ENCODE measurements around the gene AP1S1.
"Not testable (repeated sequence)": the region's sequence is repeated elsewhere in the genome, so short reads cannot be mapped to it uniquely, and the experiment has no call there.

The AP1S1 gene

DNA sequence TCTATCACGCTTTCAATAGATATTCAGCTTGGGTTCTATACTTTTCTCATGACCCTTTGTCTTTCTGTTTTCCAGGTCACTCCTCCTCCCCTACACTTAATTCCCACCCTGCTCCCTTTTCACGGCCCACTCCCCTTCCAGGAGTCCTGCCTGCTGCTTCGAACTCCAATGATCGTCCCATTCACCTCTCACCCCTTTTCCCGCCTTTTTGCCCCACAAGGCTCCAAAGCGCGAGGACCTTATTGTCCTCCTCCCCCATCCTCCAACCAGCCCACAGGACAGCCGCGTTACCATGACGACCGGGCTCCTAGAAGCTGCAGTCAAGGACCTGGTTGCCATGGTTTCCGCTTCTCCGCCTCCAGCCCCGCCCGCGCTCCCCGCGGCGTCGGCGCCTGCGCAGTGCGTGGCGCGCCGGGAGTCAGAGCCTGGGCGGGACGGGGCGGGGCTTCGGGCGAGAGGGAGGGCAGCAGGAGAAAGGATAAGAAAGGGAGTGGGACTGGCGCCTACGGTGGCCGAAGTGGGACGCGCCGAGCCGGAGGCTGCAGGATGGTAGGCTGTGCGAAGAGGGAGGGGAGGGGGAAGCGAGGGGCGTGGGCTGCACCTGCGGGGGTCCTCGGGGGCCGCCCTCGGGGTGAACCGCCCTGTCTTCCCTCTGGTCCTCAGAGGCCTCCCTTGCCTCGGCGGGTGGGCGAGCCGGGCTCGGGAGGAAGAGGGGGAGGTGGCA lies at the start of gene AP1S1:
Gene AP1S1 (plus strand): TSS at position 508 of the 724 bp plus-strand sequence. CDS start 39 bp downstream, at position 547.
- in situ Hi-C loops (cut with HindIII; ENCODE audit: low sequenced_read_pairs): no loop called here

DNA sequence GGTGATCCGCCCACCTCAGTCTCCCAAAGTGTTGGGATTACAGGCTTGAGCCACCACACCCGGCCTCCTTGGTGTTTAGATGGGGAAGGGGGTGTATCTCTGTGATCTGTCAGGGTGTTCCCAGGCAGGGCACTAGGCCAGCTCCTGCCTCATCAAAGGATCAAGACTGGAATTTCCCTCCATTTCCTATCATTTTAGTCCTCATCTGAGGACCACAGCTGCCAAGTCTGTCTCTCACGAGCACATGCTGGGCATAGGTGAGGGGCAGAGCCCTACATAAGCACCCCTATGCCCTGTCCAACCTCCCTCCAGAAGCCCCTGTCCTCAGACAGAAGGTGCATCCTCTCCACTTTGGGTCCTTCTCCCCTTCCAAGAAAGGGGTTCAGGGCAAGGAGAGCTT lies 49.5 kb upstream of the AP1S1 start:
- in situ Hi-C loops (cut with HindIII; ENCODE audit: low sequenced_read_pairs): no loop called here

DNA sequence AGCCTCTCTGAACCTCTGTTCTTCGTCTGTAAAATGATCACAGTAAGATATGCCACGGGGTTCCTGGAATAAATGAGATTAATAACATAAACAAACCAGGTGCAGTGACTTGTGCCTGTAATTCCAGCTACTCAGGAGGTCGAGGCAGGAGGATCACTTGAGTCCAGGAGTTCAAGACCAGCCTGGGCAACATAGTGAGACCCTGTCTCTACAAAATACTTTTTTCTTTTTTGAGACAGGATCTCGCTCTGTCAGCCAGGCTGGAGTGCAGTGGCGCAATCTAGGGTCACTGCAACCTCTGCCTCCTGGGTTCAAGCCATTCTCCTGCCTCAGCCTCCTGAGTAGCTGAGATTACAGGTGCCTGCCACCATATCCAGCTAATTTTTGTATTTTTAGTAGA lies 49.0 kb upstream of the AP1S1 start:
- in situ Hi-C loops (cut with HindIII; ENCODE audit: low sequenced_read_pairs): not testable (repeated sequence)

DNA sequence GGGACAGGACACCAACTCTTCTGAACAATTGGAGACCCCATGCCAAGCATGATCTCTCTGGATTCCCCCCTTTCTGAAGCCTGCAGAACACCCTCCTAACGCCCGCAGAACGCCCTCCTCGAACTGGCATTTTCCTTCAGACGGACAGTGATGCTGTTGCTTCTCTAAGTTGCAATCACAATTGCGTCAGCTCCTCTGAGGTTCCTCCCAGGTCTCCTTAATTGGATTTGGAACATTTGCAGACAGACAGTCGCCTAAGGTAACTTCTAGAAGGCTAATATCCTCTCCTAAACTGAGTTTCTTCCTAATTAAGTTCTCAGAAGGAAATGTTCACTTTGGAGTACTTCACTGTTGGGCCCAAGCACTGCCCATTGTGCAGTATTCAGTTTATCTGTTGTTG lies 47.9 kb upstream of the AP1S1 start:
- in situ Hi-C loops (cut with HindIII; ENCODE audit: low sequenced_read_pairs): no loop called here

DNA sequence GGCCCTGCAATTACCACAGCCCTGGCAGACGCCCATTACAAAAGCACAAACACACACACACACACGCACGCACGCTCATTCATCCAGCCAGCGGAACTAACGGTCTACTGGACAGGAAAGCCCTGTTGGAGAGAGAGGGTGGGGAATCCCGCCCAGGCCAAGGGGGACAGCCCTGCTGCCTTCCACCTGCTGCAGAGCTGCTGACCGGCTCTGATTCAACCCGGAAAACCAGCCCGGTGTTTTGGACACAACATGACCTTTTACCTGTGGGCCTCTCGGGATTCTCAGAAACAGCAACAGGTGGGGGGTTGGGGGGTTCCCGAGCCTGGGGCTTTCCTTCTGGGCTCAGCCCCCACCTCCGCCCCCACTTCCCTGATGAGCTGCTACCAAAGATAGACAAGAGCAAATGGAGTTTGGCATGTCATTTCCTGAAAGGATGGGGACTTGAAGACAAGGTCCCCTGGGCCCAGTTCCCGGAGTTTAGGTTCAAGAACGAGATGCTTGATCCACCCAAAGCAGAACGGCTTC lies 45.9 kb upstream of the AP1S1 start:
- in situ Hi-C loops (cut with HindIII; ENCODE audit: low sequenced_read_pairs): no loop called here

DNA sequence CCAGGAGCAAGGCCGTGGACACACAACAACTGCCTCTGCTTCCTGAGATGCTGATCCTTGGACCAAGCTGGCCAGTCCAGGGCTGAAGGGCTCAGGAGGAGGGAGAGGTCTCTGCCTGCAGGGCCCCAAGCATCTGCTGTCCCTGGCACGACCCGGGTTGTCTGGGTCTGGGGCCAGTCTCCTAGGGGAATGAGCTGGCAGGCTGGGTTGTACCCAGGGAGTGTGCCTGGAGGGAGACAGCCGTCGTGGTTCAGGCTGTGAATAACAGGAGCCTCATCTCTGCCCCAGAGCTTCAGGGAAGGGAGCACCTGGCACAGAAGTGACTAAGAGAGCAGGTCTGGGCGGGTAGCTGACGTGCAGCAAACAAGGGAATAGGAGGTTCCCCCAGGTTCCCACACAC lies 45.3 kb upstream of the AP1S1 start:
- in situ Hi-C loops (cut with HindIII; ENCODE audit: low sequenced_read_pairs): no loop called here

DNA sequence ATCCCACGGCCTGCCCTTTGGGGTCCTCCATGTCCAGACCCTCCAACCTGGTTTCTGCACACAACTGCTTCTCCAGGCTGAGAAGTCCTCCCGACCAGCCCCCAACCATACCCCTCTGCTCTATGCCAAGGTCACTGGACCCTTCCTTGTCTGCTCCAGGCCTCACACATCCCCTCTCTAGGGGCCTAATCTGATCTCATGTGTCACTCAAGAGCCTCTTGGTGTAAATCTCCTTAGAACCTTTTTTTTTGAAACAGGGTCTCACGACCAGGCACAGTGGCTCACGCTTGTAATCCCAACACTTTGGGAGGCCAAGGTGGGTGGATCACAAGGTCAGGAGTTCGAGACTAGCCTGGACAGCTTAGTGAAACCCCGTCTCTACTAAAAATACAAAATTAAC lies 44.9 kb upstream of the AP1S1 start:
- in situ Hi-C loops (cut with HindIII; ENCODE audit: low sequenced_read_pairs): no loop called here

DNA sequence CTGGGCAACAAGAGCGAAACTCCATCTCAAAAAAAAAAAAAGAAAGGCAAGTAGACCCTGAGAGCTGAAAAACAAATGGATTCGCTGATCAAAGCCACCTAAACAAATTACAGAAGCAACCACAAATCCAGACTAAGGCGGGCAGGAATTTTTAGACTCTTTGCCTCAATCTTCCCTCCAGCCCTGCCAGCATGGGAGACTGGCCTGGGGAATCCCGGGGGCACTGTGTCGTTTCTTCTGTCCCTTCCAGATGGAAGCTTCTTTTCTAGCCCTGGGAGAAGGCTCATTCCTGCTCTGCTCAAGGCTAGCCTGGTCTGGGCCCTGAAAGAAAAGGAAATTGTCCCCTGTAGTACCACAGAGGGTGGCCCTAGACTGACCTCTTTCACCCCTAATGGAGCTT lies 43.0 kb upstream of the AP1S1 start:
- in situ Hi-C loops (cut with HindIII; ENCODE audit: low sequenced_read_pairs): no loop called here

DNA sequence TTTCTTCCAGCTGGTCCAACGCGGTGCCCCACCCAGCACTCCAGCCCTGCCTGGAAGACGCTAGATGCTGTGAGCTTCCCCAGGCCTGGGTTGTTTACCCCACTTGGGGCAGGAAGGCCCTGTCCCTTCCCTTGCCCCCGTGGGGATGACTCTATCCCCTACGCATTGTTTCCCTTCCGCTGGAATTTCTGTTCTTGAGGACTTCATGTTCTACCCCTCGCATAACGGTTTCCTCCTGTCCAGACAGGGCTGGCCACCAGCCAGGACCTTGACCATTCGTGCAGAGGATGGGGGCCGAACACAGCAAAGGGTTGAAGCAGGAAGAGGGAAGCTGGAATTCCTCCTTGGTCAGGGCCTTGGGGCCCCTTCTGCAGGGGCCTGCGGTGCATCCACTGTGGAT lies 42.0 kb upstream of the AP1S1 start:
- in situ Hi-C loops (cut with HindIII; ENCODE audit: low sequenced_read_pairs): no loop called here

DNA sequence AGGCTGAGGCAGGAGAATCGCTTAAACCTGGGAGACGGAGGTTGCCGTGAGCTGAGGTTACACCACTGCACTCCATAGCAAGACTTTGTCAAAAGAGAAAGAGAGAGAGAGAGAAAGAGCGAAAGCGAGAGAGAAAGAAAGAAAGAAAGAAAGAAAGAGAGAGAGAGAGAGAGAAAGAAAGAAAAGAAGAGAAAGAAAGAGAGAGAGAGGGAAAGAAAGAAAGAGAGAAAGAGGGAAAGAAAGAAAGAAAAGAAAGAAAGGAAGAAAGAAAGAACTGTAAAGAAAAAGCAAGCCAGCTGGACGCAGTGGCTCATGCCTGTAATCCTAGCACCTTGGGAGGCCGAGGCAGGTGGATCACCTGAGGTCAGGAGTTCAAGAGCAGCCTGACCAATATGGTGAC lies 41.1 kb upstream of the AP1S1 start:
- in situ Hi-C loops (cut with HindIII; ENCODE audit: low sequenced_read_pairs): not testable (repeated sequence)

DNA sequence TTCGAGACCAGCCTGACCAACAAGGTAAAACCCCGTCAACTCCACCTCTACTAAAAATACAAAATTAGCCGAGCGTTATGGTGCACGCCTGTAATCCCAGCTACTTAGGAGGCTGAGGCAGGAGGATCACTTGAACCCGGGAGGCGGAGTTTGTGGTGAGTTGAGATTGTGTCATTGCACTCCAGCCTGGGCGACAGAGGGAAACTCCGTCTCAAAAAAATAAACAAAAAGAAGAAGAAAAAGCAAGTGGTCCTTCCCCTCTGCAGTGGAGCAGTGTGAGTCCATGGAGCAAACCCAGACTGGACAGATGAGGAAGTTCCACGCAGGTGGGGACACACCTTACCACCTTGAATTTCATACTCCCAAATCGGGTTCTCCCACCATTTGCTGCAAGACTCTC lies 40.4 kb upstream of the AP1S1 start:
- in situ Hi-C loops (cut with HindIII; ENCODE audit: low sequenced_read_pairs): no loop called here

DNA sequence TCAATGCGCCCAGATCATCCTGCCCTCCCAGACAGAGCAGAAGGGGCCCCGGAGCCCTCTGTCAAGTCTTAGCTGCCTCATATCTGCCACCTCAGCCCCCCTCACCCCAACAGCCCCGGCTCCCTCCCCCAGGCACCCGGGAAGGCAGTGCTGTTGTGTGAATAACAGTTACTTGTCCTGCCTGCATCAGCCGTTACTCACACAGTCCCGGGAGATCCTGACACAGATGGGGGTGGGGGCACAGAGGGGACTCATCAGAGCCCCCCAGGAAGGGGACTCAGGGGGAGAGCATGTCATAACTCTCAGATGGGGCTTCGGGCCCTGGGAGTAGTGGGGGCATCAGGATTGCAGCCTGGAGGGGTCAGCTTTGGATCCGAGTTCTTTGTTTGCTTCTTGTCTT lies 39.8 kb upstream of the AP1S1 start:
- in situ Hi-C loops (cut with HindIII; ENCODE audit: low sequenced_read_pairs): no loop called here

DNA sequence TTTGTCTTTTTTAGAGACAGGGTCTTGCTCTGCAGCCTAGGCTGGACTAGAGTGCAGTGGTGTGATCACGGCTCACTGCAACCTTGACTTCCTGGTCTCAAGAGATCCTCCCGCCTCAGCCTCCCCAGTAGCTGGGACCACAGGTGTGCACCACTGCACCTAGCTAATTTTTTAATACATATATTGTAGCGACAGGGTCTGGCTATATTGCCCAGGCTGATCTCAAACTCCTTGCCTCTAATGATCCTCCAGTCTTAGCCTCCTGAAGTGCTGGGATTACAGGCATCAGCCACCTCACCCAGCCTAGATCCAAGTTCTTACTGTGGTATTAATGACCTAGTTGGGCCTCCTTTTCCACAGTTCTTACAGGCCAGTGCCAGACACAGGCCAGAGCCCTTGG lies 39.1 kb upstream of the AP1S1 start:
- in situ Hi-C loops (cut with HindIII; ENCODE audit: low sequenced_read_pairs): no loop called here

DNA sequence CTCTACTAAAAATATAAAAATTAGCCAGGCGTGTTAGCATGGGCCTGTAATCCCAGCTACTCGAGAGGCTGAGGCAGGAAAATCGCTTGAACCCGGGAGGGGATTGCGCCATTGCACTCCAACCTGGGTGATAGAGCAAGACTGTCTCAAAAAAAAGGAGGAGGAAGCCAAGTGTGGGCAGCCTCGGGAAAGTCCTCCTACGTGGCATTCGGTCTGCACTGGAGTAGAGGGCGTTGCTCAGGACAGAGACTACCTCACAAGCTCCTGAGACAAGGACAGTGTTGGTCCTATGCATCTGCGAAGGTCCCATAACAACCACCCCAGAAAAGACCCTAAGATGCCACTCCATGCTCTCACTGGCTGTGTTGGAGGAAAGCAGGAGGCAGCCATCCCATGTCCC lies 37.4 kb upstream of the AP1S1 start:
- in situ Hi-C loops (cut with HindIII; ENCODE audit: low sequenced_read_pairs): no loop called here

DNA sequence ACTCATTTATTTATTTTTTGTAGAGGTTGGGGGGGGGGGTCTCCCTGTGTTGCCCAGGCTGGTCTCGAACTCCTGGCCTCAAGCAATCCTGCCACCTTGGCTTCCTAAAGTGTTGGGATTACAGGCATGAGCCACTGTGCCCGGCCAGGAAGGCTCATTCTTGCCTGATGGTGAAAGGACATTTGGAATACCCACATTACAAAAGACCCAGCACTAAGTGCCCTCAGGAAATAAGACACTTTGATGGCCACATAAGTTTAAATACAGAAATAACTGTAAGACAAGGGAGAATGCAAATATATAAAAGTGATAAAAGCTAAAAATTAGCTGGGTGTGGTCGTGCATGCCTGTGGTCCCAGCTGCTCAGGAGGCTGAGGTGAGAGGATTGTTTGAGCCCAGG lies 35.4 kb upstream of the AP1S1 start:
- in situ Hi-C loops (cut with HindIII; ENCODE audit: low sequenced_read_pairs): no loop called here

DNA sequence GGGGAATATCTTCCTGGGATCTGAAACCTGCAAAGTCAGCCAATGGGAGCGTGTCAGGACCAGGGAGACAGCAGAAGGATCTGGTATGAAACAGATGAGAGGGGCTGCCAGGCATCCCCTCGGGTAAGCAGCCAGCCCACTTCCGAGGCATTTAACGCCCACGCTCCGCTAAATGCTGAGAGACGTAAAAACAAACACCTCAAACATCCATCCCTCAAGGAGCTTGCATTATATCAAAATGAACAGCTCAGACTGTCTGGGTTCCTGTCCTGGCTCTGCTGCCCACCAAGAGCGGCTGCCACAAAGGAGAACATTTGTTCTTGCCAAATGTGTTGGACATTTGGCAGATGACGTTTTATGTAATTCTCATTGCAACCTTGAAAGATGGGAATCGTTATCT lies 34.4 kb upstream of the AP1S1 start:
- in situ Hi-C loops (cut with HindIII; ENCODE audit: low sequenced_read_pairs): no loop called here

DNA sequence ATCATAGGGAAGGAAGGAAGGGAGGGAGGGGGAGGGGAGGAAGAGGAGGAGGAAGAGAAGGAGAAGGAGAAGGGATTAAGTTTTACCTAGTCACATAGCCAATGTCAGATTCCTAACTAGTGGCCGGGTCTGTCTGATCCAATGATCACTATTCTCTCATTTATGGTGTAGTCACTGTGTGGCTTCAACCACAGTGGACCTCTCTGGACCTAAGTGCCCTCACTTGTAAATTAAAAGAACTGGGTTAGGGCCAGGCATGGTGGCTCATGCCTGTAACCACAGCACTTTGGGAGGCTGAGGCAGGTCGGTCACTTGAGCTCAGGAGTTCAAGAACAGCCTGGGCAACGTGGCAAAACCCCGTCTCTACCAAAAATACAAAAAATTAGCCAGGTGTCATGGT lies 34.0 kb upstream of the AP1S1 start:
- in situ Hi-C loops (cut with HindIII; ENCODE audit: low sequenced_read_pairs): no loop called here

DNA sequence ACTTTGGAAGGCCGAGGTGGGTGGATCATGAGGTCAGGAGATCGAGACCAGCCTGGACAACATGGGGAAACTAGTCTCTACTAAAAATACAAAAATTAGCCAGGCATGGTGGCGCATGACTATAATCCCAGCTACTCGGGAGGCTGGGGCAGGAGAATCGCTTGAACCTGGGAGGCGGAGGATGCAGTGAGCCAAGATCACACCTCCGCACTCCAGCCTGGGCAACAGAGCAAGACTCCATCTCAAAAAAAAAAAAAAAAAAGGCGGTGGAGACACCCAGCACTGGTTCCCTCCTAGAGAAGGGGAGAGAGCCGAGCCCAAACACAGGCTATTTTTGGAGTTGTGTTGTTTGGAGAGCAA lies 32.7 kb upstream of the AP1S1 start:
- in situ Hi-C loops (cut with HindIII; ENCODE audit: low sequenced_read_pairs): not testable (repeated sequence)

DNA sequence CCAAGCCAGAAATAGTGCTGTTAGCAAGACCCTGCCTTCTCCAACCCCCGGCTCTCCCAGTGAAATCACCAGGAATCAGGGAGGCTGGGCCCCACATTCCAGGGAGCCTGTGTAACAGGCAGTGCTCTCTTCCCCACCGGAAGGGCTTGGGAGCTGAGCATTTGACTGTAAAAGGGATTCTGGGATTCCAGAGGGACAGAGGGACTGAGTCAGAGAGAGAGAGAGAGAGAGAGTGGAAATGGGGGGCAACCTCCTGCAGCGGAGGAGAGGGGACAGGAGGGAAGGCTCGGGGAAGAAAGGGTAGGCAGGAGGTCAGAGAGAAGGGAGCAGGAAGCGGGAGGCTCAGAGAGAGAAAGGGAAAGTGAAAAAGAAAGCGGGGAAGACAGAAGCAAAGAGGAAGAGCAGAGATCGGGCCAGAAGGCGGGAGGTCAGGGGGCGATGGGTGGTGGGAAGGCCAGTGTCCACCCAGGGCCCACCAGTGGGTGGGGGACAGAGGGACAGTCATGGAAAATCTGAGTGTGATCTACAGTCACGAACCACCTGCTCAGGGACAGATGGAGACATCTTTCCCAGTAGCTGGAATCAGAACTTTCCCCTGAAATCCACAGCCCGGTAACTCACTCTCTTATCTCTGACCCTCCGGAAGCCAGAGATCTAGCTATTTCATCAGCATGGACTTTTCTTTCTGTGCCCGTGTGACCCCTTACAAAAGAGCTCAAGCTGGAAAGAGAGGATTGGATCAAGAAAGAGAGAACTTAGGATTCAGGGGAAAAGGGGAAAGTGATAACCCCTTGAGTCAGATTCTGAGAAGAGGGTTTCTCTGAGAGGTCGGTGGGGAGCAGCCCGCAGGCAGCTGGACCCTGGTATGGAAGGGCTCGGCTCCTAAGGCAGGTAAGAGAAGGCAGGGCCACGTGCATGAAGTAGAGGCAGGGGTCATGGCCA lies 32.0 kb upstream of the AP1S1 start:
- in situ Hi-C loops (cut with HindIII; ENCODE audit: low sequenced_read_pairs): no loop called here

DNA sequence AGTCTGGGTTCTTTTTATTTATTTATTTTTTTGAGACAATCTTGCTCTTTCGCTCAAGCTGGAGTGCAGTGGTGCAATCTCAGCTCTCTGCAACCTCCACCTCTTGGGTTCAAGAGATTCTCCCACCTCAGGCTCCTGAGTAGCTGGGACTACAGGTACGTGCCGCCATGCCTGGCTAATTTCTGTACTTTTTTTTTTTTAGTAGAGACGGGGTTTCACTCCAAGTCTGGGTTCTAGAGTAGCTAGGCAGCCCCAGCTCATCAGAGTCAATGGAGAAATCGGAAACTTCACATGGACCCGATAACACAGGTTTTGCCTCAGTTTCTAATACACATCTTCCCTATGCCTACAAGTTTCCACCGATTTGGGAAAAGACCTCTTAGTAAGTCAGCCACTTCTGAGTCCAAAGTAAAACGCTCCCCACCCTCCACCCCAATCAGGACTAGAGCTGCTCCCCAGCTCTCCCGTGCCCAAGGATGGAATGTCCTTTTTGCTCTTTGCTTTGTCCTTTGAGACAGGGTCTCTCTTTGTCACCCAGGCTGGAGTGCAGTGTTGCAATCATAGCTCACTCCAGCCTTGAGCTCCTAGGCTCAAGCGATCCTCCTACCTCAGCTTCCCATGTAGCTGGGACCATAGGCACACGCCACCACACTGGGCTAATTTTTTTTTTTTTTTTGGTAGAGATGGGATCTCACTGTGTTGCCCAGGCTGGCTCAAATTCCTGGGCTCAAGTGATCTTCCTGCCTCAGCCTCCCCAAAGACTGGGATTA lies 31.2 kb upstream of the AP1S1 start:
- in situ Hi-C loops (cut with HindIII; ENCODE audit: low sequenced_read_pairs): no loop called here

DNA sequence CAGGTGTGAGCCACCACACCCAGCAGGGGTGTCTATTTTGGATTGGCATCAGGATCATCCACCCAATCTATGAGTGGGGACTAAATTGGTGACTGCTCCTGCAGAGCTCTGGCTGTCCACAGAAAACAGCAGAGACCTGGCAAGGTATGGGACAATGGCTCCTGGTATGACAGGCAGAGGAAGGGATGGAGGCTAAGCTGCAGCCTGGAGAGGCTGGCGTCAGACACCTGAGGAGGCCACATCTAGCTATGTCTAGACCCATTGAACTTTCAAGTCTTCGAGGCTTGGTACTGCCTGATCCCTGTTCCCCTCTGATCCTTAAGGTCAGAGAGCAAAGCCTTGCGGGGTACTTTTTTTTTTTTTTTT lies 30.6 kb upstream of the AP1S1 start:
- in situ Hi-C loops (cut with HindIII; ENCODE audit: low sequenced_read_pairs): no loop called here

Measured in endothelial cell of hepatic sinusoid (primary cell).